IPS-18a (cell line): ENCODE measurements around the gene PEX5L.
A peak's percentile ranks its signal among the peaks of the same experiment; 100 is the strongest.

Experiments used
- H3K27ac ChIP-seq: one replicate; pipeline ENCODE4 v1.5.1; 2013; ENCODE audit warnings: low read length
- H3K27me3 ChIP-seq: one replicate; pipeline ENCODE4 v1.6.1; 2013; ENCODE audit warnings: mild to moderate bottlenecking, low read length; ENCODE audit not compliant: control insufficient read depth, insufficient read depth
- H3K36me3 ChIP-seq: one replicate; pipeline ENCODE4 v1.6.1; 2013; ENCODE audit warnings: low read depth, low read length; ENCODE audit not compliant: control insufficient read depth
- H3K4me1 ChIP-seq: one replicate; pipeline ENCODE4 v1.6.1; 2013; ENCODE audit warnings: low read depth, low read length; ENCODE audit not compliant: control insufficient read depth
- H3K4me3 ChIP-seq: one replicate; pipeline ENCODE4 v1.5.1; 2013; ENCODE audit warnings: low read length
- H3K9ac ChIP-seq: one replicate; pipeline ENCODE4 v1.6.1; 2013; ENCODE audit warnings: mild to moderate bottlenecking, low read length, moderate library complexity
- H3K9me3 ChIP-seq: one replicate; pipeline ENCODE4 v1.6.1; 2013; ENCODE audit warnings: low read depth, low read length; ENCODE audit not compliant: control insufficient read depth

The PEX5L gene

DNA sequence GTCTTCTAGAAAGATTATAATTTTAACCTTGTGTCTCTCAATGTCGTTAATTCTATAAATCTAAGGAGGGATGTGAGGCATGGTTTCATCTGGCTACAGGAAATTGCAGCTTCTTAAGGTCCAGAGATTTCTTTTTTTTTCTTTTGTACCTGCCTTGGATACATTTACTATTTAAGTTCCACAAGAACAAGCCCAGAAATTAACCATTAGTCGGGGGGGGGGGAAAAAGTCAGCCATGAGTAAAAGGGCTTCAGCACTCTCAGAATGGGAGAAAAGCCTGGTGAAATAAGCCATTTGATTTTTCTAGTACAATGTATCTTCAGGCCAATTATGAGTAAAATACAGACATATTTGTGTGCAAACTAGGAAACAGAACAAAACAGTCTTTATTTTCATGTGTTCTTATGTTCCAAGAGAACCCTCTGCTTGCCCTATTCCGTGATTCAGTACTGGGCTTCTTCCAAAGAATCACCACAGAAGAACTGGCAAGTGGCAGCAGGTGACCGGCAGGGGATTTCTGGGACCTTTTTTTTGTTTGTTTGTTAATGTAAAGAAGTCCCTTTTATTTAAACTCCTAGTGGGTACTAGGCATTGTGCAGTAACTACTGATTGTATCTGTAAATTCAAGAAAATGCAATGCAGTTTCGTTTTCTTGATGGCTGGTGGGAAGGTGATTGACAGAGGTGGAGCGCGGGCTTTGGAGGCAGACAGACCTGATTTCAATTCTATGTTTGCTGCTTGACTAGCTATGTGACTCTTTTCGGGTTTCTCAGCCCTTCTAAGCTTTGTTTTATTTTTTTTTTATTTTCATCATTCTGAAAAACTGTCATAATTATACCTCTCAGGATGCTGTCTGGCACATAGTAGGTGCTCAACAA is 82.5 kb downstream of the PEX5L start:
- Histone ChIP-seq H3K9ac (no peak overlapping the region), H3K36me3 (no peaks in the 10 kb centered on the region), H3K27ac (no peak overlapping the region), H3K9me3 (no peaks in the 10 kb centered on the region), H3K4me3 (no peak overlapping the region), H3K4me1 (peaks cover 14% of the 10 kb centered on the region), H3K27me3 (no peaks in the 10 kb centered on the region)

GRCh38 chr3:179950840-179951239 is 85.9 kb downstream of the PEX5L start:
- Histone ChIP-seq H3K27me3 (no peaks in the 10 kb centered on the region), H3K27ac (no peak overlapping the region), H3K36me3 (no peaks in the 10 kb centered on the region)

GRCh38 chr3:179949869-179950268 is 86.9 kb downstream of the PEX5L start:
- Histone ChIP-seq H3K36me3 (no peaks in the 10 kb centered on the region), H3K4me1 (peaks cover 21% of the 10 kb centered on the region), H3K27me3 (no peaks in the 10 kb centered on the region), H3K4me3 (no peak overlapping the region), H3K27ac (no peak overlapping the region), H3K9me3 (no peaks in the 10 kb centered on the region), H3K9ac (no peak overlapping the region)

More at GRCh38 chr3:179950840-179951239, 85.9 kb downstream of the PEX5L start:
- no peaks in the 10 kb centered on the region for H3K9me3 ChIP-seq
- H3K4me1 ChIP-seq = peaks cover 21% of the 10 kb centered on the region
- no peak overlapping the region for H3K9ac ChIP-seq
- H3K4me3 ChIP-seq = no peak overlapping the region

DNA sequence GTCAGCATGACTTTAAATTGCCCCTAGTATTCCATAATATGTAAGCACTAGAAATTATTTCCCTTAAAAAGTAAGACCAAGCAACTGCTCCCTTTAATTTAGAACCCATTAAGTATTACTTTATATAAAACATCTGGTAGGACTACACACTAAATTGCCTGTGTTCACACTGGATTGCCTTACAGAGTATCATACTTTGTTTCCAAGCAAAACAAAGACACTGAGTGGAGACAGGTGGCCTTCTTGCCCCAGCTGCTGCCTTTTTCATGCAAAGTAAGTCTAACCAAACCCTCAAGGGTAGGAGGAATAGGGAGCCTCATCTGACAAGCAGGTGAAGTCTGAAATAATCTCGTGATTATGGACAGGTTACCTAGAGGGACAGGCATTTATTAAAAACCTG is 87.3 kb downstream of the PEX5L start:
- Histone ChIP-seq H3K9ac (no peak overlapping the region), H3K9me3 (no peaks in the 10 kb centered on the region), H3K4me3 (no peak overlapping the region), H3K27ac (no peak overlapping the region), H3K36me3 (no peaks in the 10 kb centered on the region), H3K4me1 (peaks cover 21% of the 10 kb centered on the region), H3K27me3 (no peaks in the 10 kb centered on the region)

- no peaks in the 10 kb centered on the region for H3K9me3 ChIP-seq
- H3K4me3 ChIP-seq = no peak overlapping the region
- no peaks in the 10 kb centered on the region for H3K36me3 ChIP-seq
- peaks cover 21% of the 10 kb centered on the region for H3K4me1 ChIP-seq
- H3K27me3 ChIP-seq = no peaks in the 10 kb centered on the region
- H3K27ac ChIP-seq = no peak overlapping the region
- no peak overlapping the region for H3K9ac ChIP-seq
Measured at GRCh38 chr3:179948740-179949139, 88.0 kb downstream of the PEX5L start.

DNA sequence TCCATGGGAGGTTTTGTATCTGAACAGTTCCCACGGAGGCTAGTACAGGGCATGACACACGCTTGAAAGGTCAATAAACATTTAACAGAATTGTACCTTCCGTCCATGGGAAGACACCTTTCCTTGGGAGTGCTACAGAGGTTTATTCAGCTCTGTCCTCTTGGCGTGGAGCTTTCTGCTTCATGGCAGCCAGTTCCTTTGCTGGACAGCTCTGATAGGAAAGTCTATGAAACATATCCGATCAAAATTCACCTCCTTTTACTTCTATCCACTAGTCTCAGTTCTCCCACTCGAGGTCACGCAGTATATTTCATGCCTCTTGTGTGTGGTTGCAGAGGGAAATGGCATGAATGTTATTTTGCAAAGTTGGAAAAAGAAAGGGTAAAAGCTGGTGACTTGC is 91.2 kb downstream of the PEX5L start:
- H3K9me3 ChIP-seq = no peaks in the 10 kb centered on the region
- peaks cover 18% of the 10 kb centered on the region for H3K4me1 ChIP-seq
- no peak overlapping the region for H3K9ac ChIP-seq
- no peaks in the 10 kb centered on the region for H3K27me3 ChIP-seq
- H3K36me3 ChIP-seq = no peaks in the 10 kb centered on the region
- no peak overlapping the region for H3K27ac ChIP-seq
- no peak overlapping the region for H3K4me3 ChIP-seq

GRCh38 chr3:179943117-179943880 is 93.4 kb downstream of the PEX5L start:
- Histone ChIP-seq H3K9me3 (no peaks in the 10 kb centered on the region), H3K27ac (no peak overlapping the region), H3K9ac (no peak overlapping the region), H3K4me3 (no peak overlapping the region), H3K36me3 (no peaks in the 10 kb centered on the region), H3K4me1 (peaks cover 2% of the 10 kb centered on the region), H3K27me3 (no peaks in the 10 kb centered on the region)

DNA sequence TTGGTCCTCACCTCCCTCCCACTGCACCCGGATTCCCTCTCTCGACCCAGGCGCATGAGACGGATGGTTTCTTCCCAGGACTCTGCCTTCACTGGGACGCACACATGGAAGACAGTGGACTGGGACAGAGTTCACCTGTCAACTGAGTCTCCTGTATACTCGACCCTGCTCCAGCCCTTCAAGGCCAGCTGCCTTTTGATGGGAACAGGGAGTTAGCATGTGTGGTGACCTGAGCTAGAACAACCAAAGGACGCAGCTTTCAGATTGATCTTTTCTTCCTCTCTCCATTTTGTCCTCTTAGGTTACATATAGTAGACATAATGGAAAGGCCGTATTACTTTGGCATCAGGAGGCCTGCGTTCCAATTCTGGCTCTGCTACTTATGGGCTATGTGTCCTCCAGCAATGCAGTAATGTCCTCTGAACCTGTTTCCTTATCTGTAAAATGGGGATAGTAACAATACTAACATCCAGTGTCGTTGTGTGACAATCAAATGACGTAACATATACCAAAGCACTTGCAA is 94.1 kb downstream of the PEX5L start:
- no peak overlapping the region for H3K27ac ChIP-seq
- no peaks in the 10 kb centered on the region for H3K4me1 ChIP-seq
- H3K4me3 ChIP-seq = peak overlapping the region; percentile 28
- H3K9ac ChIP-seq = no peak overlapping the region
- H3K9me3 ChIP-seq = no peaks in the 10 kb centered on the region
- no peaks in the 10 kb centered on the region for H3K36me3 ChIP-seq
- no peaks in the 10 kb centered on the region for H3K27me3 ChIP-seq

GRCh38 chr3:179935710-179936109 is 101.0 kb downstream of the PEX5L start:
- no peak overlapping the region for H3K4me3 ChIP-seq
- H3K27me3 ChIP-seq = no peaks in the 10 kb centered on the region
- H3K27ac ChIP-seq = no peak overlapping the region
- H3K9me3 ChIP-seq = no peaks in the 10 kb centered on the region
- no peaks in the 10 kb centered on the region for H3K36me3 ChIP-seq
- H3K9ac ChIP-seq = no peak overlapping the region
- no peaks in the 10 kb centered on the region for H3K4me1 ChIP-seq

DNA sequence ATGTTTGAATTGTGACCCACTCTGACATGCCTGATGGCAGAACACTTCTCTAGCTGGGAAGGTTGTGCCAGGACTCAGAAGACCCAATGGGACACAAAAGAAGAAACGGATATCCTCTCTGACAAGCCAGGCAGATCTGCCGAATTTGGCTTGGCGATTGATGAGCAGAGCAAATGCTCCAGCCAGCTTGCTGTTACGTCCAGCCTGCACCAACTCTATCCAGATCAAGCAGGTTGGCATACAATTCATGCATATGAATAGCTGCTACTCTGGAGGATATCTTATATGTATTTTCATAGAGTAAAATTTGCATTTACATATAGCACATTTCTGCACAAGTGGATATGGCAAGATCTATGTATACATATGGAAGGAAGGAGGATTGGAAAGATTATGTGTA is 102.8 kb downstream of the PEX5L start:
- Histone ChIP-seq H3K9me3 (no peaks in the 10 kb centered on the region), H3K9ac (no peak overlapping the region), H3K36me3 (no peaks in the 10 kb centered on the region), H3K4me3 (no peak overlapping the region), H3K27ac (no peak overlapping the region), H3K27me3 (no peaks in the 10 kb centered on the region), H3K4me1 (no peaks in the 10 kb centered on the region)

DNA sequence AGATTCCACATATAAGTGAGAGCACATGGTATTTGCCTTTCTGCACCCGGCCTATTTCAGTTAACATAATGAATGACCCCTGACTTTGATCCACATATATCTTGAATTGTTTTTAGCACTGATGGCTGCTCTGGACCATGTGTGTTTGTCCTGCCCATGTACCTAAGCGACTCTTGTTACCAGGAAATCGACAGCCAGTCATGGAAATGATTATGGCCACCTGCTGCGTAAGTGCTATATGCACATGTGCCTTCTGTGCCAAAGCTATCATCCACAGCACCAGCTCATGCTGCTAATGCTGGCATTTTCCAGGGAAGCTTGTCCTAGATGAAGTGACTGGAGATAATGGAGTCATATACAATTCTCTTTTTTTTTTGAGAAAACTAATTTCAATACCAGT is 103.7 kb downstream of the PEX5L start:
- no peak overlapping the region for H3K4me3 ChIP-seq
- no peaks in the 10 kb centered on the region for H3K4me1 ChIP-seq
- no peaks in the 10 kb centered on the region for H3K27me3 ChIP-seq
- no peak overlapping the region for H3K27ac ChIP-seq
- H3K9me3 ChIP-seq = no peaks in the 10 kb centered on the region
- H3K36me3 ChIP-seq = no peaks in the 10 kb centered on the region
- H3K9ac ChIP-seq = no peak overlapping the region
